Trophoblast cell (in vitro differentiated cells and primary cell): ENCODE data around the gene SKI.

Experiments
- DNase-seq, 2 donors: peaks; one replicate each; pipeline ENCODE4 v3.0.0-alpha.2; 2016
- H2AFZ ChIP-seq: 2 replicates; pipeline ENCODE4 v1.6.1; 2013; ENCODE audit warnings: low read length, moderate library complexity, mild to moderate bottlenecking; ENCODE audit not compliant: insufficient read depth, poor library complexity
- H2AK5ac ChIP-seq: 2 replicates; pipeline ENCODE4 v1.6.1; 2013; ENCODE audit warnings: mild to moderate bottlenecking, low read length
- H2BK120ac ChIP-seq: 2 replicates; pipeline ENCODE4 v1.6.1; 2013; ENCODE audit warnings: low read length, mild to moderate bottlenecking, moderate library complexity; ENCODE audit not compliant: insufficient read depth, poor library complexity
- H2BK12ac ChIP-seq: 2 replicates; pipeline ENCODE4 v1.6.1; 2013; ENCODE audit warnings: mild to moderate bottlenecking, low read length, moderate library complexity
- H2BK5ac ChIP-seq: 2 replicates; pipeline ENCODE4 v1.6.1; 2013; ENCODE audit warnings: low read length, low read depth, moderate library complexity, mild to moderate bottlenecking; ENCODE audit not compliant: poor library complexity
- H3K14ac ChIP-seq: 2 replicates; pipeline ENCODE4 v1.6.1; 2013; ENCODE audit warnings: mild to moderate bottlenecking, low read length
- H3K18ac ChIP-seq: 2 replicates; pipeline ENCODE4 v1.6.1; 2013; ENCODE audit warnings: mild to moderate bottlenecking, low read length
- H3K23ac ChIP-seq: 2 replicates; pipeline ENCODE4 v1.6.1; 2013; ENCODE audit warnings: low read length
- H3K27ac ChIP-seq: 2 replicates; pipeline ENCODE4 v1.5.1; 2013; ENCODE audit warnings: low read depth, mild to moderate bottlenecking, inconsistent platforms, low read length, moderate library complexity
- H3K27me3 ChIP-seq: 2 replicates; pipeline ENCODE4 v1.6.1; 2013; ENCODE audit warnings: inconsistent platforms, mild to moderate bottlenecking, low read length, moderate library complexity; ENCODE audit not compliant: insufficient read depth
- H3K36me3 ChIP-seq, 2 experiments: 1 replicate in 1 of 2; 2 replicates in 1 of 2; pipeline ENCODE4 v1.6.1; 2013; ENCODE audit warnings: low read length in 2 of 2, mild to moderate bottlenecking in 2 of 2, moderate library complexity in 1 of 2; ENCODE audit not compliant: insufficient read depth in 2 of 2, control insufficient read depth in 1 of 2
- H3K4ac ChIP-seq: 2 replicates; pipeline ENCODE4 v1.6.1; 2013; ENCODE audit warnings: low read depth, mild to moderate bottlenecking, low read length, moderate library complexity
- H3K4me1 ChIP-seq, 2 experiments: 1 replicate in 1 of 2; 2 replicates in 1 of 2; pipeline ENCODE4 v1.6.1; 2013; ENCODE audit warnings: low read length in 2 of 2, mild to moderate bottlenecking in 2 of 2, moderate library complexity in 1 of 2; ENCODE audit not compliant: insufficient read depth in 2 of 2, control insufficient read depth in 1 of 2
- H3K4me2 ChIP-seq: 2 replicates; pipeline ENCODE4 v1.6.1; 2013; ENCODE audit warnings: inconsistent platforms, mild to moderate bottlenecking, low read length, moderate library complexity
- H3K4me3 ChIP-seq: 2 replicates; pipeline ENCODE4 v1.5.1; 2013; ENCODE audit warnings: mild to moderate bottlenecking, low read depth, low read length, inconsistent platforms
- H3K79me1 ChIP-seq: one replicate; pipeline ENCODE4 v1.6.1; 2013; ENCODE audit warnings: low read length
- H3K79me2 ChIP-seq: 2 replicates; pipeline ENCODE4 v1.6.1; 2013; ENCODE audit warnings: low read length, mild to moderate bottlenecking; ENCODE audit not compliant: control insufficient read depth, insufficient read depth, poor library complexity
- H3K9ac ChIP-seq: 2 replicates; pipeline ENCODE4 v1.6.1; 2013; ENCODE audit warnings: mild to moderate bottlenecking, low read length
- H3K9me3 ChIP-seq: 2 replicates; pipeline ENCODE4 v1.6.1; 2013; ENCODE audit warnings: low read depth, mild to moderate bottlenecking, control low read depth, inconsistent platforms, low read length; ENCODE audit not compliant: insufficient read depth
- H4K12ac ChIP-seq: 2 replicates; pipeline ENCODE4 v1.6.1; 2013; ENCODE audit warnings: low read depth, mild to moderate bottlenecking, low read length, moderate library complexity
- H4K8ac ChIP-seq: 2 replicates; pipeline ENCODE4 v1.6.1; 2013; ENCODE audit warnings: low read depth, mild to moderate bottlenecking, low read length, moderate library complexity
- H4K91ac ChIP-seq: one replicate; pipeline ENCODE4 v1.6.1; 2013; ENCODE audit warnings: low read depth, mild to moderate bottlenecking, low read length, moderate library complexity
- WGBS: extraction: QIAGEN DNeasy Blood & Tissue Kit; methylation state at CpG from one replicate; pipeline ENCODE4 v1.1.7; 2013; ENCODE audit warnings: missing lambda C conversion rate; ENCODE audit not compliant: insufficient read length, insufficient coverage; ENCODE audit errors: extremely low coverage; 5-methylcytosine and 5-hydroxymethylcytosine counted together

The SKI gene

GRCh38 chr1:2273401-2274090, 45.4 kb downstream of the SKI start:
- Histone ChIP-seq H2BK5ac (no peak overlapping the region), H3K27ac (no peak overlapping the region), H3K79me2 (peaks cover 30% of the 10 kb centered on the region), H2BK12ac (no peak overlapping the region), H3K14ac (no peak overlapping the region), H2BK120ac (no peak overlapping the region), H3K23ac (no peak overlapping the region), H3K36me3 (peaks cover 5 to 6% of the 10 kb centered on the region in 2 experiments), H3K18ac (no peak overlapping the region), H3K79me1 (peaks cover 3% of the 10 kb centered on the region), H3K4me2 (no peak overlapping the region), H4K12ac (no peak overlapping the region), H3K27me3 (no peaks in the 10 kb centered on the region), H3K4ac (peak overlapping the region; percentile 30), H4K91ac (no peak overlapping the region), H2AK5ac (no peak overlapping the region), H3K4me3 (no peak overlapping the region), H3K9me3 (peaks cover 5% of the 10 kb centered on the region), H3K9ac (no peak overlapping the region), H3K4me1 (peaks cover 38 to 50% of the 10 kb centered on the region in 2 experiments), H4K8ac (no peak overlapping the region), H2AFZ (no peak overlapping the region)
- no CpG with 5 or more reads among the region's 29 CpGs for WGBS
- no peak for DNase-seq

GRCh38 chr1:2274231-2274928, 46.3 kb downstream of the SKI start:
- Histone ChIP-seq H3K14ac (no peak overlapping the region), H3K4me2 (no peak overlapping the region), H3K23ac (no peak overlapping the region), H2BK5ac (no peak overlapping the region), H2AK5ac (no peak overlapping the region), H3K18ac (no peak overlapping the region), H3K36me3 (peaks cover 5 to 6% of the 10 kb centered on the region in 2 experiments), H3K4me1 (peaks cover 45 to 57% of the 10 kb centered on the region in 2 experiments), H3K4ac (peak overlapping the region; percentile 42), H3K9ac (no peak overlapping the region), H2BK12ac (no peak overlapping the region), H4K12ac (no peak overlapping the region), H3K79me1 (peaks cover 10% of the 10 kb centered on the region), H3K27ac (no peak overlapping the region), H3K4me3 (no peak overlapping the region), H2BK120ac (no peak overlapping the region), H4K91ac (no peak overlapping the region), H3K79me2 (peaks cover 34% of the 10 kb centered on the region), H3K9me3 (peaks cover 5% of the 10 kb centered on the region), H3K27me3 (no peaks in the 10 kb centered on the region), H4K8ac (no peak overlapping the region), H2AFZ (no peak overlapping the region)
- DNase-seq, result no peak
- no CpG with 5 or more reads among the region's 24 CpGs for WGBS

GRCh38 chr1:2274929-2275475, 46.9 kb downstream of the SKI start:
- no peak overlapping the region for H3K27ac ChIP-seq
- no peaks in the 10 kb centered on the region for H3K27me3 ChIP-seq
- no peak overlapping the region for H3K9ac ChIP-seq
- H3K18ac ChIP-seq, result no peak overlapping the region
- no peak overlapping the region for H3K14ac ChIP-seq
- peaks cover 5 to 6% of the 10 kb centered on the region in 2 experiments for H3K36me3 ChIP-seq
- H4K91ac ChIP-seq, result no peak overlapping the region
- no peak overlapping the region for H2AK5ac ChIP-seq
- H3K23ac ChIP-seq, result no peak overlapping the region
- no CpG with 5 or more reads among the region's 21 CpGs for WGBS
- H2AFZ ChIP-seq, result no peak overlapping the region
- peaks cover 48 to 61% of the 10 kb centered on the region in 2 experiments for H3K4me1 ChIP-seq
- no peak overlapping the region for H4K12ac ChIP-seq
- DNase-seq, result no peak
- H3K4ac ChIP-seq, result peak overlapping the region; percentile 42
- H2BK5ac ChIP-seq, result no peak overlapping the region
- no peak overlapping the region for H3K4me2 ChIP-seq
- H3K4me3 ChIP-seq, result no peak overlapping the region
- H3K79me2 ChIP-seq, result peaks cover 37% of the 10 kb centered on the region
- no peak overlapping the region for H2BK120ac ChIP-seq
- H2BK12ac ChIP-seq, result no peak overlapping the region
- H4K8ac ChIP-seq, result no peak overlapping the region
- H3K9me3 ChIP-seq, result peaks cover 5% of the 10 kb centered on the region
- H3K79me1 ChIP-seq, result peaks cover 14% of the 10 kb centered on the region

GRCh38 chr1:2275796-2276536, 47.8 kb downstream of the SKI start:
- H4K91ac ChIP-seq, result no peak overlapping the region
- H4K12ac ChIP-seq, result no peak overlapping the region
- no peak for DNase-seq
- no peak overlapping the region for H3K14ac ChIP-seq
- no peak overlapping the region for H2BK12ac ChIP-seq
- H3K27me3 ChIP-seq, result no peaks in the 10 kb centered on the region
- no peak overlapping the region for H2AFZ ChIP-seq
- H3K4me2 ChIP-seq, result no peak overlapping the region
- H3K4ac ChIP-seq, result peak overlapping the region; percentile 10
- H3K9ac ChIP-seq, result no peak overlapping the region
- H3K79me1 ChIP-seq, result peaks cover 14% of the 10 kb centered on the region
- H3K23ac ChIP-seq, result no peak overlapping the region
- H3K79me2 ChIP-seq, result peaks cover 29% of the 10 kb centered on the region
- no CpG with 5 or more reads among the region's 14 CpGs for WGBS
- H3K4me3 ChIP-seq, result no peak overlapping the region
- no peak overlapping the region for H2AK5ac ChIP-seq
- H3K4me1 ChIP-seq, result peaks cover 40 to 52% of the 10 kb centered on the region in 2 experiments
- H3K36me3 ChIP-seq, result peaks cover 5 to 6% of the 10 kb centered on the region in 2 experiments
- H2BK120ac ChIP-seq, result no peak overlapping the region
- no peak overlapping the region for H2BK5ac ChIP-seq
- H3K18ac ChIP-seq, result no peak overlapping the region
- no peak overlapping the region for H3K27ac ChIP-seq
- no peak overlapping the region for H4K8ac ChIP-seq
- peaks cover 5% of the 10 kb centered on the region for H3K9me3 ChIP-seq
